HepG2 (cell line): Measurements from ENCODE around the gene CT47A1. TPM values are rescaled to one million over a fixed set of nuclear protein-coding genes. Genes with fewer than 3 reads are reported as not detected.

Experiments used
- ATAC-seq: fragments of 200-7000 bp; cut with Tn5 transposase; 3 replicates; pipeline ENCODE4 v1.9.1; 2020; ENCODE audit warnings: mild to moderate bottlenecking, moderate library complexity
- BruUV-seq: library from RNA; stranded (reverse); fragments of 400-500 nt; replicated peaks from 2 replicates; lab custom pipeline; 2021; lab: Mats Ljungman, UMichigan
- CTCF ChIA-PET: fragments of 300-600 bp; formaldehyde crosslinking; extraction: SDS; loops from one replicate; lab custom pipeline; 2021; ENCODE audit warnings: low total read pairs, inconsistent platforms, low intra/inter-chr PET ratio; lab: Yijun Ruan, JAX
- POLR2A ChIA-PET: fragments of 350-600 bp; sonication (Branson Sonifier 250); formaldehyde crosslinking; loops from one replicate; lab custom pipeline; 2020; ENCODE audit warnings: antibody characterized with exemption, inconsistent platforms; lab: Yijun Ruan, JAX
- DNase-seq: peaks from one replicate; pipeline ENCODE4 v3.0.0-alpha.2; 2015; ENCODE audit warnings: low spot score
- FAIRE-seq: peaks from 3 replicates; lab custom pipeline; 2011; peaks lifted over from hg19 to GRCh38; lab: Jason Lieb, UNC
- H2AFZ ChIP-seq: one replicate; pipeline ENCODE4 v1.6.1; 2011; ENCODE audit warnings: low read length, inconsistent platforms
- H3K27ac ChIP-seq: fragments of 300-600 bp; 3 replicates; pipeline ENCODE4 v1.8.0; 2011; ENCODE audit warnings: mixed run types, mild to moderate bottlenecking, mixed read lengths, low read length, inconsistent platforms; ENCODE audit not compliant: insufficient read depth; ENCODE audit errors: extremely low read length
- H3K27me3 ChIP-seq, 2 experiments: fragments of 200-600 bp in 1 of 2; 2 replicates in 1 of 2; 3 replicates in 1 of 2; pipeline versions ENCODE4 v1.6.0 to v1.8.0; 2011; ENCODE audit warnings: low read length in 2 of 2, mild to moderate bottlenecking in 2 of 2, moderate library complexity in 2 of 2, inconsistent platforms in 1 of 2; ENCODE audit not compliant: insufficient read depth in 2 of 2, control insufficient read depth in 1 of 2
- H3K36me3 ChIP-seq, 2 experiments: fragments of 200-600 bp in 1 of 2; replicated peaks in 1 of 2; 2 replicates in 1 of 2; 3 replicates in 1 of 2; pipeline versions ENCODE4 v1.5.1 to v1.8.0; 2011; ENCODE audit warnings: low read length in 2 of 2, inconsistent platforms in 1 of 2; ENCODE audit not compliant: insufficient read depth in 2 of 2, control insufficient read depth in 1 of 2
- H3K4me1 ChIP-seq: 2 replicates; pipeline ENCODE4 v1.5.1; 2012; ENCODE audit warnings: low read length, inconsistent platforms; ENCODE audit not compliant: insufficient read depth
- H3K4me2 ChIP-seq: 2 replicates; pipeline ENCODE4 v1.6.0; 2011; ENCODE audit warnings: low read depth, low read length, inconsistent platforms
- H3K4me3 ChIP-seq, 3 experiments: fragments of 200-600 bp in 1 of 3; sonication (generic), shearing (Covaris generic) in 1 of 3; replicated peaks in 1 of 3; 2 replicates each; pipeline ENCODE4 v1.5.1; 2011 to 2016; ENCODE audit warnings: low read length in 3 of 3, inconsistent platforms in 2 of 3, low read depth in 2 of 3, mild to moderate bottlenecking in 2 of 3, control low read depth in 1 of 3, mixed read lengths in 1 of 3; ENCODE audit not compliant: insufficient read depth in 1 of 3
- H3K79me2 ChIP-seq: one replicate; pipeline ENCODE4 v1.6.1; 2011; ENCODE audit warnings: low read length, inconsistent platforms; ENCODE audit not compliant: insufficient read depth
- H3K9ac ChIP-seq: 2 replicates; pipeline ENCODE4 v1.6.0; 2011; ENCODE audit warnings: mild to moderate bottlenecking, low read depth, low read length, inconsistent platforms; ENCODE audit not compliant: insufficient read depth
- H3K9me3 ChIP-seq: 2 replicates; pipeline ENCODE4 v1.5.1; 2012; ENCODE audit warnings: mild to moderate bottlenecking, low read length
- H4K20me1 ChIP-seq: 2 replicates; pipeline ENCODE4 v1.6.0; 2011; ENCODE audit warnings: inconsistent platforms, mild to moderate bottlenecking, low read length, moderate library complexity; ENCODE audit not compliant: insufficient read depth
- CEBPZ ChIP-seq: IDR thresholded peaks from 2 replicates; pipeline ENCODE4 v1.6.1; 2012; ENCODE audit warnings: low read length, improper control_type of control experiment
- CREB1 ChIP-seq, 2 experiments: fragments of 450-650 bp in 1 of 2; IDR thresholded peaks; 2 replicates each; pipeline ENCODE4 v1.6.1; 2016 to 2017; ENCODE audit warnings: control low read depth in 1 of 2, mild to moderate bottlenecking in 1 of 2, missing compliant biosample characterization in 1 of 2, missing genetic modification characterization in 1 of 2
- CREM ChIP-seq, 2 experiments: sonication (generic) in 1 of 2; formaldehyde crosslinking in 1 of 2; IDR thresholded peaks; 2 replicates each; pipeline versions ENCODE4 v1.4.0 to v1.6.1; 2016 to 2020; ENCODE audit warnings: antibody characterized with exemption in 1 of 2, mild to moderate bottlenecking in 1 of 2, missing genetic modification reagents in 1 of 2
- ETV5 ChIP-seq: IDR thresholded peaks from 2 replicates; pipeline ENCODE4 v1.6.1; 2018; ENCODE audit warnings: missing biosample characterization, missing genetic modification reagents, inconsistent platforms, borderline replicate concordance
- FOXO1 ChIP-seq: sonication (generic); formaldehyde crosslinking; IDR thresholded peaks from 2 replicates; pipeline ENCODE4 v1.4.0; 2020; ENCODE audit warnings: missing genetic modification reagents
- FOXP1 ChIP-seq, 2 experiments: fragments of 450-650 bp in 1 of 2; IDR thresholded peaks; 2 replicates each; pipeline ENCODE4 v1.6.1; 2017 to 2018; ENCODE audit warnings: antibody characterized with exemption in 1 of 2
- GABPA ChIP-seq, 2 experiments: IDR thresholded peaks; 2 replicates each; pipeline ENCODE4 v1.6.1; 2011 to 2016; ENCODE audit warnings: low read depth in 2 of 2, low read length in 1 of 2, missing biosample characterization in 1 of 2, missing genetic modification characterization in 1 of 2
- HNF4A ChIP-seq: sonication (generic); formaldehyde crosslinking; IDR thresholded peaks from 2 replicates; pipeline ENCODE4 v1.4.0; 2020; ENCODE audit warnings: missing genetic modification reagents
- HNF4G ChIP-seq, 2 experiments: sonication (generic) in 1 of 2; formaldehyde crosslinking in 1 of 2; IDR thresholded peaks; 2 replicates each; pipeline versions ENCODE4 v1.4.0 to v1.6.1; 2011 to 2020; ENCODE audit warnings: borderline replicate concordance in 2 of 2, low read depth in 2 of 2, mild to moderate bottlenecking in 2 of 2, low read length in 1 of 2, missing genetic modification reagents in 1 of 2, moderate library complexity in 1 of 2
- HOXA3 ChIP-seq: sonication (generic); formaldehyde crosslinking; IDR thresholded peaks from 2 replicates; pipeline ENCODE4 v1.5.0; 2020; ENCODE audit warnings: missing genetic modification reagents
- ISL2 ChIP-seq: sonication (generic); formaldehyde crosslinking; IDR thresholded peaks from 2 replicates; pipeline ENCODE4 v1.5.0; 2020; ENCODE audit warnings: missing genetic modification reagents
- MYC ChIP-seq: sonication (generic); formaldehyde crosslinking; IDR thresholded peaks from 2 replicates; pipeline ENCODE4 v1.9.0; 2021; ENCODE audit warnings: missing genetic modification reagents, borderline replicate concordance
- NFE2L2 ChIP-seq: fragments of 150-350 bp; IDR thresholded peaks from 2 replicates; pipeline ENCODE4 v1.6.1; 2014; ENCODE audit warnings: low read length
- PHF20 ChIP-seq: sonication (generic); formaldehyde crosslinking; IDR thresholded peaks from 2 replicates; pipeline ENCODE4 v1.5.0; 2020; ENCODE audit warnings: mild to moderate bottlenecking, missing genetic modification reagents
- POGZ ChIP-seq: sonication (generic); formaldehyde crosslinking; IDR thresholded peaks from 2 replicates; pipeline ENCODE4 v1.4.0; 2020; ENCODE audit warnings: mild to moderate bottlenecking, missing genetic modification reagents
- SAP130 ChIP-seq: IDR thresholded peaks from 2 replicates; pipeline ENCODE4 v1.6.1; 2016; ENCODE audit warnings: low read depth
- SSRP1 ChIP-seq: IDR thresholded peaks from 2 replicates; pipeline ENCODE4 v1.6.1; 2016; ENCODE audit warnings: control low read depth
- WGBS: methylation state at CpG from one replicate; pipeline ENCODE4 v1.1.6; 2017; ENCODE audit warnings: low lambda C conversion rate; 5-methylcytosine and 5-hydroxymethylcytosine counted together
- in situ Hi-C: cut with HindIII; loops from 2 replicates; pipeline ENCODE4 v1.10.0; 2017; ENCODE audit warnings: low pct_unique_long_range_greater_than_20kb; ENCODE audit not compliant: extremely low pct_ligation_motif_present
- intact Hi-C: fragments of 100-400 bp; cut with micrococcal nuclease; formaldehyde crosslinking; loops from one replicate; pipeline ENCODE4 v1.10.0; 2022; ENCODE audit not compliant: unreplicated experiment
- polyA plus RNA-seq, 8 experiments: library from polyadenylated mRNA; depleted of rRNA in 3 of 8; stranded (reverse) in 7 of 8; unstranded in 1 of 8; fragments of >200 nt; fragmentation: Illumina TruSeq in 4 of 8; extraction: Trizol in 4 of 8; gene quantifications; 2 replicates each; pipeline versions ENCODE4 v1.2.1 to v1.2.3, GENCODE V29; 2011 to 2016; ENCODE audit warnings: low read depth in 4 of 8, missing spikeins in 1 of 8, mixed read lengths in 1 of 8; ENCODE audit not compliant: insufficient read depth in 1 of 8
- total RNA-seq, 5 experiments: library from RNA; depleted of rRNA; stranded (reverse); fragments of >200 nt; fragmentation: Illumina TruSeq; extraction: Trizol; gene quantifications; 2 replicates each; pipeline ENCODE4 v1.2.3, GENCODE V29; 2016; ENCODE audit warnings: low read depth in 1 of 5
- TF ChIP-seq, protein P1 (sequence below): sonication (generic); IDR thresholded peaks from 2 replicates; pipeline ENCODE4 v1.6.1; 2016; ENCODE audit warnings: low read depth, borderline replicate concordance
- TF ChIP-seq, protein P2 (sequence below): IDR thresholded peaks from 2 replicates; pipeline ENCODE4 v1.6.1; 2012; ENCODE audit warnings: inconsistent platforms

The CT47A1 gene
- total and polyA plus RNA-seq, 2 of the 13 experiments (the other 11 are each of a cell fraction or from before 2014, with no cell fraction given), result not detected

- Histone ChIP-seq H3K9me3 (no peaks in the 10 kb centered on the region), H3K36me3 (no peaks in the 10 kb centered on the region), H3K27me3 (no peaks in the 10 kb centered on the region), H2AFZ (no peak overlapping the region), H3K4me3 (no peak overlapping the region), H3K9ac (peak overlapping the region; percentile 60), H3K79me2 (no peaks in the 10 kb centered on the region), H3K27ac (peak overlapping the region; percentile 81), H4K20me1 (no peaks in the 10 kb centered on the region), H3K4me2 (peak overlapping the region; percentile 39), H3K4me1 (peaks cover 54% of the 10 kb centered on the region)
- ChIA-PET POLR2A (interaction anchor here (0.8 to 3.5 kb wide), 5 partner anchors 76 to 256 kb away, joined by 3 to 21 read pairs (median 3); no protein-coding TSS in a partner anchor), CTCF (no interaction called here)
- no TSS peak for BruUV-seq
- 8% methylated on average over 1 of the region's 1 CpG for WGBS
- peak; percentile 85 for DNase-seq
- peak; percentile 86 for ATAC-seq
- intact Hi-C loops, result no loop called here
- FAIRE-seq, result peak; percentile 91
- in situ Hi-C loops, result no loop called here
- TF ChIP-seq SAP130 (peak; percentile 55), CREB1 (IDR thresholded peaks at IDR 0.05) (no peak), CREB1 (CRISPR knock-in tag; IDR thresholded peaks at IDR 0.05) (peak; percentile 33; the same call in 1 of the 2 replicates), FOXP1 (IDR thresholded peaks at IDR 0.05) (no peak), FOXP1 (CRISPR knock-in tag; IDR thresholded peaks at IDR 0.05) (peak; percentile 85), GABPA (IDR thresholded peaks at IDR 0.05; ENCODE audit: low read depth, low read length) (no peak), GABPA (CRISPR knock-in tag; IDR thresholded peaks at IDR 0.05; ENCODE audit: low read depth) (peak; percentile 59), CEBPZ (no peak), NFE2L2 (no peak), ISL2 (CRISPR knock-in tag) (peak; percentile 73), CREM (IDR thresholded peaks at IDR 0.05) (peak; percentile 57; the same call in 1 of the 2 replicates), CREM (CRISPR knock-in tag; IDR thresholded peaks at IDR 0.05) (no peak), MYC (CRISPR knock-in tag) (no peak), ETV5 (CRISPR knock-in tag) (peak; percentile 58; the same call in 1 of the 2 replicates), POGZ (CRISPR knock-in tag) (peak; percentile 50; the same call in 1 of the 2 replicates), SSRP1 (CRISPR knock-in tag) (no peak), PHF20 (no peak), FOXO1 (CRISPR knock-in tag) (peak; percentile 50; the same call in 1 of the 2 replicates), HNF4A (peak; percentile 61), HNF4G (IDR thresholded peaks at IDR 0.05; ENCODE audit: borderline replicate concordance, low read depth, low read length) (peak; percentile 47; the same call in 1 of the 2 replicates), HNF4G (CRISPR knock-in tag; IDR thresholded peaks at IDR 0.05; ENCODE audit: borderline replicate concordance, low read depth) (no peak), HOXA3 (CRISPR knock-in tag) (no peak)
- TF ChIP-seq, protein P1, sequence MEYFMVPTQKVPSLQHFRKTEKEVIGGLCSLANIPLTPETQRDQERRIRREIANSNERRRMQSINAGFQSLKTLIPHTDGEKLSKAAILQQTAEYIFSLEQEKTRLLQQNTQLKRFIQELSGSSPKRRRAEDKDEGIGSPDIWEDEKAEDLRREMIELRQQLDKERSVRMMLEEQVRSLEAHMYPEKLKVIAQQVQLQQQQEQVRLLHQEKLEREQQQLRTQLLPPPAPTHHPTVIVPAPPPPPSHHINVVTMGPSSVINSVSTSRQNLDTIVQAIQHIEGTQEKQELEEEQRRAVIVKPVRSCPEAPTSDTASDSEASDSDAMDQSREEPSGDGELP, result peak; percentile 26; the same call in 1 of the 2 replicates
- TF ChIP-seq, protein P2, sequence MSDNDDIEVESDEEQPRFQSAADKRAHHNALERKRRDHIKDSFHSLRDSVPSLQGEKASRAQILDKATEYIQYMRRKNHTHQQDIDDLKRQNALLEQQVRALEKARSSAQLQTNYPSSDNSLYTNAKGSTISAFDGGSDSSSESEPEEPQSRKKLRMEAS, result peak; percentile 42; the same call in 1 of the 2 replicates
These were observed 23.4 kb upstream of the CT47A1 start for GRCh38 chrX:121008920-121009319.
